ENCODE data around the gene TTC17. TPM values are rescaled to one million over a fixed set of nuclear protein-coding genes. Genes with fewer than 3 reads are reported as not detected.
"Not testable (repeated sequence)": the region's sequence is repeated elsewhere in the genome, so short reads cannot be mapped to it uniquely, and the experiment has no call there.

TTC17 gene, protein sequence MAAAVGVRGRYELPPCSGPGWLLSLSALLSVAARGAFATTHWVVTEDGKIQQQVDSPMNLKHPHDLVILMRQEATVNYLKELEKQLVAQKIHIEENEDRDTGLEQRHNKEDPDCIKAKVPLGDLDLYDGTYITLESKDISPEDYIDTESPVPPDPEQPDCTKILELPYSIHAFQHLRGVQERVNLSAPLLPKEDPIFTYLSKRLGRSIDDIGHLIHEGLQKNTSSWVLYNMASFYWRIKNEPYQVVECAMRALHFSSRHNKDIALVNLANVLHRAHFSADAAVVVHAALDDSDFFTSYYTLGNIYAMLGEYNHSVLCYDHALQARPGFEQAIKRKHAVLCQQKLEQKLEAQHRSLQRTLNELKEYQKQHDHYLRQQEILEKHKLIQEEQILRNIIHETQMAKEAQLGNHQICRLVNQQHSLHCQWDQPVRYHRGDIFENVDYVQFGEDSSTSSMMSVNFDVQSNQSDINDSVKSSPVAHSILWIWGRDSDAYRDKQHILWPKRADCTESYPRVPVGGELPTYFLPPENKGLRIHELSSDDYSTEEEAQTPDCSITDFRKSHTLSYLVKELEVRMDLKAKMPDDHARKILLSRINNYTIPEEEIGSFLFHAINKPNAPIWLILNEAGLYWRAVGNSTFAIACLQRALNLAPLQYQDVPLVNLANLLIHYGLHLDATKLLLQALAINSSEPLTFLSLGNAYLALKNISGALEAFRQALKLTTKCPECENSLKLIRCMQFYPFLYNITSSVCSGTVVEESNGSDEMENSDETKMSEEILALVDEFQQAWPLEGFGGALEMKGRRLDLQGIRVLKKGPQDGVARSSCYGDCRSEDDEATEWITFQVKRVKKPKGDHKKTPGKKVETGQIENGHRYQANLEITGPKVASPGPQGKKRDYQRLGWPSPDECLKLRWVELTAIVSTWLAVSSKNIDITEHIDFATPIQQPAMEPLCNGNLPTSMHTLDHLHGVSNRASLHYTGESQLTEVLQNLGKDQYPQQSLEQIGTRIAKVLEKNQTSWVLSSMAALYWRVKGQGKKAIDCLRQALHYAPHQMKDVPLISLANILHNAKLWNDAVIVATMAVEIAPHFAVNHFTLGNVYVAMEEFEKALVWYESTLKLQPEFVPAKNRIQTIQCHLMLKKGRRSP
- total RNA-seq (2014; rRNA removed; shearing (Covaris generic)) = 48.6 and 61.8 TPM in 2 replicates

GRCh38 chr11:43358801-43359421 is at the start of gene TTC17:
Gene TTC17 (plus strand): TSS chr11:43358920. CDS start chr11:43358955, 35 bp downstream.
- DNase-seq (ENCODE audit: low spot score) = peak; percentile 94

DNA sequence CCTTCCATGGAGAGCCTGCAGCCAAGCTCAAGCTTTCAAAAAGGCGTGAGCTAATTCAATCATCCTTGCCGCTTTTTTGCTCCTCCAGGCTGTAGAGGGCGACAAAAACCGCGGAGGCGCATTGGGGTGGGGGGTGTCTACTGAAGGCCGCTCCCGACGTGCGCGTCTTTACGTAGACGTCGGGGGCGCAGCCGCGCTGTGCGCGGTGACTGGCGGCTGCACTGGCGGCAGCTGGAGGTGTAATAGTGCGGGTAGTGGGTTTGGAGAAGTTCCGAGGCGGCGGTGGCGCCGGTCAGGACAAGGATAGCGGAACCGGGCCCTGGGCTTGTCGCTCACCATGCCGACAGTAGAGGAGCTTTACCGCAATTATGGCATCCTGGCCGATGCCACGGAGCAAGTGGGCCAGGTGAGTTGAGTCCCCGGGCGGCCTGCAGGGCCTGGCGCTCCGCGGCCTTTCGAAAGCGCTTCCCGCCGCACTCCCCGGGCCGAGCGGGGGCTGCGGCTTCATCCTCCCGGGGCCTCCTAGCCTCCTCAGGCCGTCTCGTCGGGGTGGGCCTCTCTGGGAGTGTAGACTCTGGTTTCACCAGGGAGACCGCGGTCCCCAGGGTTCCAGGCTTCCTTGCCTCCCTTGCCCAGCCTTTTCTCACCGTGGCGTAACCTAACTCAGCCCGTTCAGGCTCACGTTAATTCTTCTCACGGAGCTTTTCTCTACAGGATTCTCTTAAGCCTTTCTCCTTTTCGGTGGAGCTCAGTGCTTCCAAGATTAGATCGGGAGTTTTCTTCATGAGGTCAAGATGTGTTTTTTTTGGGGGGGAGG is 46.7 kb upstream of the TTC17 start, which contains the start of gene API5:
TSS of gene API5 (plus strand) at position 206 of the 817 bp plus-strand sequence. CDS start at position 338, 132 bp downstream.
- DNase-seq (ENCODE audit: low spot score) = peak; percentile 96

GRCh38 chr11:43315966-43316365 is 42.8 kb upstream of the TTC17 start:
- no peak for DNase-seq (ENCODE audit: low spot score)

DNA sequence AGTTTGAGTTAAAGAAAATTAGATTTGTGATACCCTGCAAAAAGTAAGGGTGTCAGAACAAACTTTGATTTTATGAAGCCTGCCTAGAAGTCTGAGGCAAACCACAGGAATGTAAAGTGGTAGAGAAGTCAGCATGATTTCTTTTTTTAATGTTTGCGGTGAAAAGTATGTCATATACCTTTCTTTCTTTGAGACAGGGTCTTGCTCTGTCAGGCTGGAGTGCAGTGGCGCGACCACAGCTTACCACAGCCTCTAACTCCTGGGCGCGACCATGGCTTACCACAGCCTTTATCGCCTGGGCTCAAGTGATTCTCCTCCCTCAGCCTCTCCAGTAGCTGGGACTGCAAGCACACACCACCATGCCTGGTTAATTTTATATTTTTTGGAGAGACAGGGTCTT is 42.3 kb upstream of the TTC17 start:
- peak; percentile 71 for DNase-seq (ENCODE audit: low spot score)

DNA sequence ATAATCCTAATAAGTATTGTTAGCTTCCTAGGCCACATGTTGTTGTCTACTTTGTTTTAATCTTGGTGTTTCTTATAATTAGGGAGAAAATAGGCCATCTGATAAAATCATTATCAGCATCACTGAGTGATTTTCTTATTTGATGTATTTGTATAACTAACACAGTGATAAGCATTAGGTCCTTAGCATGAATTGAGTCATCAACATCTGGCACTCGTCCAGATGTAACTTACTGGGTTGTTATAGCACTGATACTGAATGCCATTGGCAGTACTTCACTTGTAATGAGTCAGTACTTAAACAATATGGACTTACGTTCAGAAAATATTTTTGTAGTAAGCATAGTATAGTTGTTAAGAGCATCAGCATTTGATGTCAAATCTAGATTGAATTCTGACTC is 30.7 kb upstream of the TTC17 start:
- DNase-seq (ENCODE audit: low spot score) = peak; percentile 47

DNA sequence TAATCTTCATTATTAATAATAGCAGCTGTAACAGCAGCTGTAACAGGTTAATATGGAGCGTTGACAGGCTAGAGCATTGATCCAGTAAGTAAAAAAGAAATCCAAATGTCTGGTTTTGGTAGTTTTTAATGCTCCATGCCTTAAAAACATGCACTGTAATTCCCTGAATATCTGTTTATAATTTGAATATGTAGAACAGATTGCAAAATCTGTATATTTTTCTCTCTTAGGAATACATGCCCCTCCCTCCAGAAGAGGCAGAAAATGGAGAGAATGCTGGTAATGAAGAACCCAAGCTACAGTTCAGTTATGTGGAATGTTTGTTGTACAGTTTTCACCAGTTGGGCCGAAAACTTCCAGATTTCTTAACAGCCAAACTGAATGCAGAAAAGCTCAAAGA is 30.2 kb upstream of the TTC17 start:
- DNase-seq (ENCODE audit: low spot score) = no peak

DNA sequence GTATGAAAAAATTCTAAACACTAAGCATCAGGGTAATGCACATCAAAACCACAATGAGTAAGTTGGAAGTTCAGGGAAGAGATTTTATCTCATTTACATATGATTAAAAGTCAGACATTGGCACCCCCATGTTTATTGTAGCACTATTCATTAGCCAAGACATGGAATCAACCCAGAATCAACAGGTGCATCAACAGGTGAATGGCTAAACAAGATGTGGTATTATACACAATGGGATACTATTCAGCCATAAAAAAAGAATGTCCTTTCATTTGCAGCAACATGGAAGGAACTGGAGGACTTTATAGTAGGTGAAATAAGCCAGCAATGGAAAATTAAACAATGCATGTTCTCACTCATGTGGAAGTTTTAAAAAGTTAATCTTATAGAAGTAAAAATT is 17.6 kb upstream of the TTC17 start:
- DNase-seq (ENCODE audit: low spot score) = no peak

- DNase-seq (ENCODE audit: low spot score) = not testable (repeated sequence)
These were observed 7.3 kb upstream of the TTC17 start for GRCh38 chr11:43351426-43351825.

- no peak for DNase-seq (ENCODE audit: low spot score)
These were observed 4.4 kb upstream of the TTC17 start for GRCh38 chr11:43354311-43354710.

GRCh38 chr11:43356336-43356735 is 2.4 kb upstream of the TTC17 start:
- no peak for DNase-seq (ENCODE audit: low spot score)

GRCh38 chr11:43358279-43358800 is 380 bp upstream of the TTC17 start:
- no peak for DNase-seq (ENCODE audit: low spot score)

- DNase-seq (ENCODE audit: low spot score) = peak; percentile 16
These were observed 700 bp downstream of the TTC17 start for GRCh38 chr11:43359422-43359818.

GRCh38 chr11:43360361-43361032 is 1.8 kb downstream of the TTC17 start:
- DNase-seq (ENCODE audit: low spot score) = no peak

- peak; percentile 67 for DNase-seq (ENCODE audit: low spot score)
These were observed 8.0 kb downstream of the TTC17 start for GRCh38 chr11:43366677-43367076.

GRCh38 chr11:43367382-43368178 is 8.9 kb downstream of the TTC17 start:
- no peak for DNase-seq (ENCODE audit: low spot score)

DNA sequence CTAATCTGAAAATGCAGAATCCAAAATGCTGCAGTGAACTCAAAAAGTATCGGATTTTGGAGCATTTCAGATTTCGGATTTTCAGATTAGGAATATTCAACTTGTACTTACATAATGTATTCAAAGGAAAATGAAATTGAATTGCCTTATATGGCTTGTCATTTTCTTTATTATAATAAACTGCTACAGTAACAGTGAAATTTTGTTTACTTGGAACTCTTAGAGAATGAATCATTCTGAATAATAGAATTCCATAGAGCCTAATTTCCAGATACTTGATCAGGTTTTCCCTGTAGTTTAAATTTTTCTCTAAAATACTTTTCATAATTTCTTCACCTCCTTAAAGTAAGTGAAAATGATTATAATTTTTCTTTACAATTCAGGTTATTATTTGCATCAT is 17.3 kb downstream of the TTC17 start:
- no peak for DNase-seq (ENCODE audit: low spot score)

DNA sequence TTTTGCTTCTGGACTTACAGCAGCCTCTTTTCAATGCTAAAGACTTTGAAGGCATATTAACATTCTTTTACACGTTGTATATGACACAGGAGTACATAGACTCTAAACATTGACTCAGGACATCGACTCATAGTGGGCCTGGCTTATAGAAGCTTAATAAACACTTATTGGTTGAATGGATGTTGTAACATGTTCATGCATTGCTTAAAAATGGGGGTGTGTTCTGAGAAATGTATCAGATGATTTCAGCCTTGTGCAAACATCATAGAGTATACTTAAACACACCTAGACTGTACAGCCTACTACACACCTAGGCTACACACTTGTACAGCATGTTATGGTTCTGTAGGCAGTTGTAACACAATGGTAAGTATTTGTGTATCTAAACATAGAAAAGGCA is 17.9 kb downstream of the TTC17 start:
- no peak for DNase-seq (ENCODE audit: low spot score)

DNA sequence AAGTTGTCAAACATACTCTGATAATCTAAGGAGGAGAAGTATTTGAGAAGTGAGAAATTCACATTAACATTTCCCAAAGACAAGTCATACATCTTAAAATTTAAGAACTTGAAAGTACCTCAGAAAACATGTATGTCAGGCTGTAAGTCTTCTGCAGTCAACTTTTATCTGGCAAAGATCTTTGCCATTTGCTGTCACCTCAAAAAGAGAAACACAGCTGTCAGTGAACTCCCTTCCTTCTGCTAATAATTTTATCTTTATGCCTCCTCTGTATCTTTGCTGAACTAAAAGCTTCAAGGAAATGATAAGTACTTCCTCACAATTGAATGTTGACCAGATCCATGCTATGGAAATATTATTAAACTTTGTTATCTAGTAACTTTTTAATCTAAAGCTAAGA is 18.7 kb downstream of the TTC17 start:
- DNase-seq (ENCODE audit: low spot score) = no peak

GRCh38 chr11:43378897-43379296 is 20.2 kb downstream of the TTC17 start:
- no peak for DNase-seq (ENCODE audit: low spot score)
